OCI-LY3 (cell line): ENCODE data around the gene NCEH1.

Experiments
- CTCF ChIP-seq: fragments of 200-600, 300-600 bp; sonication (generic); IDR thresholded peaks from 2 replicates; pipeline ENCODE4 v1.5.1; 2014; ENCODE audit warnings: antibody characterized with exemption, low read length, low read depth
- EZH2phosphoT487 ChIP-seq: fragments of 200-600 bp; shearing (Covaris generic); IDR thresholded peaks from 2 replicates; pipeline ENCODE4 v1.6.1; 2018; ENCODE audit warnings: antibody characterized with exemption, mixed run types, low read depth

- no peak for TF ChIP-seq CTCF
- no peak for TF ChIP-seq EZH2phosphoT487
Observed at GRCh38 chr3:172680684-172681083, 30.2 kb downstream of the NCEH1 start.
